Endothelial cell (in vitro differentiated cells): ENCODE measurements around the gene HSF2BP. TPM values are rescaled to one million over a fixed set of nuclear protein-coding genes. Genes with fewer than 3 reads are reported as not detected.
"Not testable (repeated sequence)": the region's sequence is repeated elsewhere in the genome, so short reads cannot be mapped to it uniquely, and the experiment has no call there.

Source experiments
- DNase-seq: peaks from one replicate; pipeline ENCODE4 v3.0.0; 2021; ENCODE audit warnings: low spot score
- H3K27ac Mint-ChIP-seq: one replicate; pipeline ENCODE4 v1.8.0; 2021; ENCODE audit warnings: mixed read lengths, inconsistent platforms; ENCODE audit not compliant: unreplicated experiment
- H3K27me3 Mint-ChIP-seq: one replicate; pipeline ENCODE4 v1.8.0; 2021; ENCODE audit warnings: mild to moderate bottlenecking, moderate library complexity, mixed read lengths, inconsistent platforms; ENCODE audit not compliant: unreplicated experiment
- H3K36me3 Mint-ChIP-seq: one replicate; pipeline ENCODE4 v1.8.0; 2021; ENCODE audit warnings: mild to moderate bottlenecking, low read depth, mixed read lengths, inconsistent platforms; ENCODE audit not compliant: unreplicated experiment
- H3K4me1 Mint-ChIP-seq: one replicate; pipeline ENCODE4 v1.8.0; 2021; ENCODE audit warnings: mild to moderate bottlenecking, mixed read lengths, inconsistent platforms; ENCODE audit not compliant: unreplicated experiment
- H3K4me3 Mint-ChIP-seq: one replicate; pipeline ENCODE4 v1.8.0; 2021; ENCODE audit warnings: mild to moderate bottlenecking, mixed read lengths, inconsistent platforms; ENCODE audit not compliant: unreplicated experiment
- H3K9me3 Mint-ChIP-seq: one replicate; pipeline ENCODE4 v1.8.0; 2021; ENCODE audit warnings: mixed read lengths, inconsistent platforms; ENCODE audit not compliant: unreplicated experiment
- CTCF ChIP-seq: fragments of 200-600 bp; sonication (generic); IDR thresholded peaks from one replicate; pipeline ENCODE4 v1.5.0; 2021; ENCODE audit warnings: antibody characterized with exemption; ENCODE audit not compliant: unreplicated experiment
- total RNA-seq: library from RNA; stranded (reverse); fragmentation: NEBNext Ultra II Directional; extraction: Animal tissue kit (Norgen Biotek cat#: 25700); gene quantifications from one replicate; pipeline ENCODE4 v1.2.1, GENCODE V29; 2021; ENCODE audit not compliant: unreplicated experiment

HSF2BP gene
- total RNA-seq, 1 donor from 2014 or later, result 2.3 TPM

DNA sequence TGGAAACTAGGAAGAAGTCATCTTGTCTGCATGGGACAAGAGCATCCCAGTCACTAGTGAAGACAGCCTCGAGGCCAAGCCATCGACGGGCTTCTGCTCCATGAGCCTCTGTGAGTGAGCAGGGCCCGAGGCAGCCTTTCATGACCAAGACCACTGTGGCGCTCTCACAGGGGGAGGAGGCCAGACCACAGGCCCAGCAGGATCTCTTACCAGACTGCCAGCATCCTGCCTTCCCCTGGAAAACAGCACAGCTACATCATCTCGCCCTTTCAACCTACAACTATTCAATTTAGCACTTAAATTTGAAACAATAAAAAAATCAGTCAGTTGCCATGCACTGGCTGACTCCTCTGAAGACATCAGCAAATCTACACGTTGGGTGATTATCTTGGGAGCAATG lies 85.4 kb downstream of the HSF2BP start:
- Mint-ChIP-seq H3K27me3 (no peaks in the 10 kb centered on the region), H3K36me3 (peaks cover 8% of the 10 kb centered on the region), H3K9me3 (no peaks in the 10 kb centered on the region), H3K27ac (no peak overlapping the region), H3K4me3 (no peak overlapping the region), H3K4me1 (peaks cover 13% of the 10 kb centered on the region)
- TF ChIP-seq CTCF, result no peak
- no peak for DNase-seq

- Mint-ChIP-seq H3K4me3 (no peak overlapping the region), H3K9me3 (no peaks in the 10 kb centered on the region), H3K4me1 (peaks cover 13% of the 10 kb centered on the region), H3K27ac (no peak overlapping the region), H3K36me3 (peaks cover 8% of the 10 kb centered on the region), H3K27me3 (no peaks in the 10 kb centered on the region)
- no peak for TF ChIP-seq CTCF
- DNase-seq, result no peak
Observed at GRCh38 chr21:43572446-43572845, 86.8 kb downstream of the HSF2BP start.

DNA sequence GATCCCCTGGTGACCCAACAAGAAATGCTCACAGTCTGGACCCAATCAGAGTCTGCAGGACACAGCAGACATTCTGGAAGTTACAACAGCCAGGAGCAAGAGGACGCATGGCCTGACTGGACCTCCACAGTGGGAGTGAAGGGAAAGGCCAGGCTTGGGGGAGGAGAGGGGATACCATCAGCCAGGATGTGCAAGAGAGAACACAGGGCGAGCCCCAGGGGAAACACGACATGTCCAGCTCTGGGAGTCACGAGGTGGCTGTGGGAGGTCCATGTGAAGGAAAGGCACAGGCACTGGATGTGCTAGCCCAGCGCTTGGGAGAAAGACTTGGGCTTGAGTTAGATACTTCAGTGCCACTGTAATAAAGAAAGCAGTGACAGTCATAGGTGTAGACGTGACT lies 87.3 kb downstream of the HSF2BP start:
- no peak for DNase-seq
- peaks cover 13% of the 10 kb centered on the region for H3K4me1 Mint-ChIP-seq
- no peak overlapping the region for H3K27ac Mint-ChIP-seq
- TF ChIP-seq CTCF, result no peak
- H3K36me3 Mint-ChIP-seq, result peaks cover 8% of the 10 kb centered on the region
- H3K9me3 Mint-ChIP-seq, result no peaks in the 10 kb centered on the region
- no peaks in the 10 kb centered on the region for H3K27me3 Mint-ChIP-seq
- H3K4me3 Mint-ChIP-seq, result no peak overlapping the region

GRCh38 chr21:43570195-43570594 lies 89.1 kb downstream of the HSF2BP start:
- H3K36me3 Mint-ChIP-seq, H3K27ac Mint-ChIP-seq, H3K27me3 Mint-ChIP-seq, DNase-seq, H3K4me3 Mint-ChIP-seq, H3K9me3 Mint-ChIP-seq: not testable (repeated sequence)
- H3K4me1 Mint-ChIP-seq, result peaks cover 11% of the 10 kb centered on the region

- H3K4me1 Mint-ChIP-seq, H3K4me3 Mint-ChIP-seq, H3K27me3 Mint-ChIP-seq, DNase-seq, H3K27ac Mint-ChIP-seq, H3K36me3 Mint-ChIP-seq, H3K9me3 Mint-ChIP-seq: not testable (repeated sequence)
Observed at GRCh38 chr21:43562451-43562850, 96.8 kb downstream of the HSF2BP start.

- H3K27me3 Mint-ChIP-seq, H3K9me3 Mint-ChIP-seq, H3K27ac Mint-ChIP-seq, DNase-seq, H3K4me3 Mint-ChIP-seq, H3K4me1 Mint-ChIP-seq, H3K36me3 Mint-ChIP-seq: not testable (repeated sequence)
Observed at GRCh38 chr21:43540561-43540960, 118.7 kb downstream of the HSF2BP start.

DNA sequence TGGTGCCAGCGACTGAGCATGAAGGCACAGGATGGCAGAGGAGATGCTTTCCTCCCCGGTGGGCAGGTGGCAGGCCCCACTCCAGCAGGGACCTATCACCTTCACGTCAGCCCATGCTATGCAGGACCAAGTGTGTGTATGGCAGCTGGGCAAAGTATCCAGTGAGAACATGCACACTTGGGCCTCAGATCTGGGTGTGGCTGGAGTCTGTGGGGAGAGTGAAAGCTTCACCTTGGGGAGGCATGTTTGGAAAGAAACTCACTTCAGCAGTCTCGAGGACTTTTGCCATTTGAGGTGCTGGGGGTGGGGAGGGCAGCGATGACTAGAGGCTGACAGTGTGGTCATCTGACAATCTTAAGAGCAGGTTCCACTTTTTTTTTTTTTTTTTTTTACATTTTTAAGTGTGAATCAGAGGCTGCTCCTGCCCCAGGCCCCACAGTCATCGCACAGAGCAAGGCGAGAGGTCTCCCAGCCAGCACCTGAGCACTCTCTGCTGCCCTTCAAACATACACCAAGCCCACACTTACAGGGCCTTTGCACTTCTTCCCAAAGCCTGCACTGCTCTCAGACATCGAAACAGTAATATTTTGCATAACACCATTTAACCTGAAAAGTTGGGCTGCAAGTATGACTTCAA lies 136.7 kb downstream of the HSF2BP start:
- not testable (repeated sequence) for H3K36me3 Mint-ChIP-seq, H3K27me3 Mint-ChIP-seq, H3K9me3 Mint-ChIP-seq, H3K4me1 Mint-ChIP-seq, DNase-seq, H3K27ac Mint-ChIP-seq, H3K4me3 Mint-ChIP-seq

- H3K27me3 Mint-ChIP-seq, H3K4me3 Mint-ChIP-seq, H3K36me3 Mint-ChIP-seq, H3K27ac Mint-ChIP-seq, H3K9me3 Mint-ChIP-seq, H3K4me1 Mint-ChIP-seq, DNase-seq: not testable (repeated sequence)
Observed at GRCh38 chr21:43517701-43518100, 141.6 kb downstream of the HSF2BP start.

- H3K4me1 Mint-ChIP-seq, H3K27ac Mint-ChIP-seq, DNase-seq, H3K9me3 Mint-ChIP-seq, H3K27me3 Mint-ChIP-seq, H3K36me3 Mint-ChIP-seq, H3K4me3 Mint-ChIP-seq: not testable (repeated sequence)
Observed at GRCh38 chr21:43516860-43517627, 142.2 kb downstream of the HSF2BP start.
